ENCODE data around the gene OSER1. TPM values are rescaled to one million over a fixed set of nuclear protein-coding genes. Genes with fewer than 3 reads are reported as not detected.

The OSER1 gene
- total RNA-seq, 1 donor from 2014 or later, result 53.2 TPM

DNA sequence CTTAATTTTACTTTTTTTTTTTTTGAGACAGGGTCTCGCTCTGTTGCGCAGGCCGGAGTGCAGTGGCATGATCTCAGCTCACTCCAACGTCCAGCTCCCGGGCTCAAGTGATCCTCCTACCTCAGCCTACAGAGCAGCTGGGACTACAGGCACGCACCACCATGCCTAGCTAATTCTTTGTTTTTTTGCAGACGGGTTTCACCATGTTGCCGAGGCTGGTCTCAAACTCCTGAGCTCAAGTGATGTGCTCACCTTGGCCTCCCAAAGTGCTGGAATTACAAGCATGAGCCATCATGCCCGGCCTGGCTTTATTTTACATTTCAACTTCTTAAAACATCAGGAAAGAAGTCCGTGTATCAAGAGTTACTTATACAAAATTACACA is 5.7 kb downstream of the OSER1 start:
- Histone ChIP-seq H3K36me3 (ENCODE audit: control insufficient read depth, insufficient read depth, low read length) (peaks cover 5% of the 10 kb centered on the region), H3K27me3 (ENCODE audit: control insufficient read depth, insufficient read depth, low read length) (no peaks in the 10 kb centered on the region), H3K4me3 (ENCODE audit: low read depth, low read length) (no peak overlapping the region)
- FAIRE-seq (no peak), DNase-seq (ENCODE audit: low read depth) (no peak)
- TF ChIP-seq, protein P1, sequence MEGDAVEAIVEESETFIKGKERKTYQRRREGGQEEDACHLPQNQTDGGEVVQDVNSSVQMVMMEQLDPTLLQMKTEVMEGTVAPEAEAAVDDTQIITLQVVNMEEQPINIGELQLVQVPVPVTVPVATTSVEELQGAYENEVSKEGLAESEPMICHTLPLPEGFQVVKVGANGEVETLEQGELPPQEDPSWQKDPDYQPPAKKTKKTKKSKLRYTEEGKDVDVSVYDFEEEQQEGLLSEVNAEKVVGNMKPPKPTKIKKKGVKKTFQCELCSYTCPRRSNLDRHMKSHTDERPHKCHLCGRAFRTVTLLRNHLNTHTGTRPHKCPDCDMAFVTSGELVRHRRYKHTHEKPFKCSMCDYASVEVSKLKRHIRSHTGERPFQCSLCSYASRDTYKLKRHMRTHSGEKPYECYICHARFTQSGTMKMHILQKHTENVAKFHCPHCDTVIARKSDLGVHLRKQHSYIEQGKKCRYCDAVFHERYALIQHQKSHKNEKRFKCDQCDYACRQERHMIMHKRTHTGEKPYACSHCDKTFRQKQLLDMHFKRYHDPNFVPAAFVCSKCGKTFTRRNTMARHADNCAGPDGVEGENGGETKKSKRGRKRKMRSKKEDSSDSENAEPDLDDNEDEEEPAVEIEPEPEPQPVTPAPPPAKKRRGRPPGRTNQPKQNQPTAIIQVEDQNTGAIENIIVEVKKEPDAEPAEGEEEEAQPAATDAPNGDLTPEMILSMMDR (IDR thresholded peaks at IDR 0.05; ENCODE audit: insufficient read depth, low read length, severe bottlenecking), result no peak

DNA sequence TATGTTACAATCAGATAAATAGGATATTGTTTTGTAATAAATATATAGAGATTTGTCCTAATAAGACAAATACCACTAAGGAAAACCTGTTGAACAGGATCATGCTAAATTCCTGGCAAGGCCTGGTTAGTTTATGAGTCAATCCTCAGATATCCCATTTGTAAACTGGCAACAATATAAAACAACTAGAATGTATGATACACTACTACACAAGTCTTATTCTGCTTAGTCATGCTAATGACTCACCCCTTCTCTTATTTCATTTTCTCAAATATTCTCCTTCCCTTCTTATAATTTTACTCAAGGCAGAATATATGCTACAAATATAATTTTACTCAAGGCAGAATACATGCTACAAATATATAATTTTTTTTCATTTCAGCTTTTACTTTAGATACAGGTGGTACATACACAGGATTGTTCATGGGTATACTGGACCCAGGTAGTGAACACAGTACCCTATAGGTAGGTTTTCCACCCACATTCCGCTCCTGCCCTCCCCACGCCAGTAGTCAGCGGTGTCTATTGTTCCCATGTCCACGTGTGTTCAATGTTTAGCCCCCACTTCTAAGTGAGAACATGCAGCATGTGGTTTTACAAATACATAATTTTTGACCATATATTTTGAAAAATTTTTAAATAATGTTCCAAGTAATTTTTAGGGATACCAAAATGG is 6.3 kb downstream of the OSER1 start:
- peak; percentile 99 for DNase-seq (ENCODE audit: low read depth)
- no peak for FAIRE-seq
- Histone ChIP-seq H3K27me3 (ENCODE audit: control insufficient read depth, insufficient read depth, low read length) (no peaks in the 10 kb centered on the region), H3K36me3 (ENCODE audit: control insufficient read depth, insufficient read depth, low read length) (peaks cover 8% of the 10 kb centered on the region), H3K4me3 (ENCODE audit: low read depth, low read length) (no peak overlapping the region)
- TF ChIP-seq, protein P1 (IDR thresholded peaks at IDR 0.05; ENCODE audit: insufficient read depth, low read length, severe bottlenecking), result no peak

- DNase-seq (ENCODE audit: low read depth) (no peak), FAIRE-seq (no peak)
- TF ChIP-seq, protein P1 (IDR thresholded peaks at IDR 0.05; ENCODE audit: insufficient read depth, low read length, severe bottlenecking), result no peak
- Histone ChIP-seq H3K4me3 (ENCODE audit: low read depth, low read length) (no peak overlapping the region), H3K36me3 (ENCODE audit: control insufficient read depth, insufficient read depth, low read length) (peaks cover 12% of the 10 kb centered on the region), H3K27me3 (ENCODE audit: control insufficient read depth, insufficient read depth, low read length) (no peaks in the 10 kb centered on the region)
These were observed 7.4 kb downstream of the OSER1 start for GRCh38 chr20:44203161-44203560.

DNA sequence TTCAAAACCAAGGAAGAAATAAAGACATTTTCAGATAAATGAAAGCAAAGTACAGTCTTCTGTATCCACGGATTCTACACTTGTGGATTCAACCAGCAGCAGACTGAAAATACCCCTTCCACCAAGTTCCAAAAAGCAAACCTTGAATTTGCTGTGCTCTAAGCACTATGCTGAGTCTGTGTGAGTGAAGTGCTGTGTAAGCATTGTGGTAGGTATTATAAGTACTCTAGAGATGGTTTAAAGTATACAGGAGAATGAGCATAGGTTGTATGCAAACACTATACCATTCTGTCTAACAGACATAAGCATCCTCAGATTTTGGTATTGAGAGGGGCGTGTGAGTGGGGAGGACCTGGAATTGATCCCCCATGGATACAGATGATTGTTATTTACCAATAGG is 9.6 kb downstream of the OSER1 start:
- FAIRE-seq, result no peak
- peaks cover 15% of the 10 kb centered on the region for H3K36me3 ChIP-seq (ENCODE audit: control insufficient read depth, insufficient read depth, low read length)

DNA sequence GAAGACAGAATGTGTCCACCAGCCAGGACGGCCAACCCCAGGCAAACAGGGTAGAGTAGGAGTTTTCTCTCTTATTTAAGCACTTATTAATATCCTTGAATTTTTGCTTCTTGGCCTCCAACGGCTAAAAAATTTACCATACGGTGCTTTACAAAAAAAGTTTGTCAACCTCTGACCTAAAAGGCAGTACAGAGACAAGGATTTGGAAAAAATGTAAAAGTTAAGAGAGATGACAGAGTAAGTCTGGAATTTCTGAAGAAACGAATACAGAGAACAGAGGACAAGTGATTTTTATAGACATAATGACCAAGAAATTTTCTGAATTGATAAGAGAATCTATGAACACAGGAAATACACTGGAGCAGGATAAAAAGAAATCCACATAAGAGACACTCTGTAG is 10.2 kb downstream of the OSER1 start:
- TF ChIP-seq, protein P1 (IDR thresholded peaks at IDR 0.05; ENCODE audit: insufficient read depth, low read length, severe bottlenecking), result no peak
- DNase-seq (ENCODE audit: low read depth) (no peak), FAIRE-seq (no peak)
- Histone ChIP-seq H3K36me3 (ENCODE audit: control insufficient read depth, insufficient read depth, low read length) (peaks cover 15% of the 10 kb centered on the region), H3K27me3 (ENCODE audit: control insufficient read depth, insufficient read depth, low read length) (no peaks in the 10 kb centered on the region), H3K4me3 (ENCODE audit: low read depth, low read length) (no peak overlapping the region)

More for the DNA sequence above, 9.6 kb downstream of the OSER1 start:
- TF ChIP-seq, protein P1 (IDR thresholded peaks at IDR 0.05; ENCODE audit: insufficient read depth, low read length, severe bottlenecking), result no peak
- H3K4me3 ChIP-seq (ENCODE audit: low read depth, low read length), result no peak overlapping the region
- H3K27me3 ChIP-seq (ENCODE audit: control insufficient read depth, insufficient read depth, low read length), result no peaks in the 10 kb centered on the region
- DNase-seq (ENCODE audit: low read depth), result no peak

DNA sequence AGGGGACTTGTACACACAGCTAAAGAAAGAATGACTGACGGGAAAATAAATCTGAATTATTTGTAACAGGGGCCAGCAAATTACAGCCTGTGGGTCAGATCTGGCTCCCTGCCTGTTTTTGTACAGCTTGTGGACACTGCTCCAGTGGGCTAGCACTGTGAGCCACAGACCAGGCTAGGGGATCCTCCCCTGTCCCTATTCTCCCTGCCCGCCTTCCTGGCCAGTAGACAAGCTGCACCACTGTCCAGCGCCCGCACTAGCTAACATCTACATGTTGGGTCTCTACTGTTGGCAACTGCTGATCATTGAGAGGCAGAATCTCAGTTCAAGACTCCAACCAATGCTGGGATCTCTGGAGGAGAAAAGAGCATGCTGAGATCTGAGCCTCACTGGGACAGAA is 10.7 kb downstream of the OSER1 start:
- FAIRE-seq, result no peak
- H3K36me3 ChIP-seq (ENCODE audit: control insufficient read depth, insufficient read depth, low read length), result peaks cover 15% of the 10 kb centered on the region
- TF ChIP-seq, protein P1 (IDR thresholded peaks at IDR 0.05; ENCODE audit: insufficient read depth, low read length, severe bottlenecking), result no peak

More for the DNA sequence above, 10.7 kb downstream of the OSER1 start:
- Histone ChIP-seq H3K27me3 (ENCODE audit: control insufficient read depth, insufficient read depth, low read length) (no peaks in the 10 kb centered on the region), H3K4me3 (ENCODE audit: low read depth, low read length) (no peak overlapping the region)
- DNase-seq (ENCODE audit: low read depth), result no peak

Measured in bronchial epithelial cell (primary cell).